Activated naive CD4-positive, alpha-beta T cell treated with anti-CD3 and anti-CD28 coated beads, Interleukin-2, amount 50 U/mL, for 72 hours (primary cell): ENCODE results near the gene AFF3. TPM values are rescaled to one million over a fixed set of nuclear protein-coding genes. Genes with fewer than 3 reads are reported as not detected.
A peak's percentile ranks its signal among the peaks of the same experiment; 100 is the strongest.
"Not testable (repeated sequence)": the region's sequence is repeated elsewhere in the genome, so short reads cannot be mapped to it uniquely, and the experiment has no call there.

Experiments used
- ATAC-seq, 2 donors: fragments of 150-1000 bp; cut with Tn5 transposase; 2 replicates each; pipeline ENCODE4 v1.10.0; 2021; ENCODE audit warnings: mild to moderate bottlenecking in 2 of 2, moderate library complexity in 2 of 2
- DNase-seq, 2 donors: peaks; one replicate each; pipeline ENCODE4 v3.0.0; 2021 to 2022; ENCODE audit warnings: low spot score in 2 of 2
- H3K27ac Mint-ChIP-seq, 2 donors: one replicate each; pipeline ENCODE4 v1.8.0; 2022; ENCODE audit warnings: mild to moderate bottlenecking in 2 of 2, mixed read lengths in 2 of 2
- H3K36me3 Mint-ChIP-seq, 2 donors: one replicate each; pipeline ENCODE4 v1.8.0; 2022; ENCODE audit warnings: mixed read lengths in 2 of 2
- H3K9me3 Mint-ChIP-seq, 2 donors: one replicate each; pipeline ENCODE4 v1.8.0; 2022; ENCODE audit warnings: mixed read lengths in 2 of 2
- total RNA-seq, 2 donors: library from RNA; stranded (reverse); gene quantifications; one replicate each; pipeline ENCODE4 v1.2.3, GENCODE V29; 2022

The AFF3 gene
- total RNA-seq, 2 donors from 2014 or later, result 1.5 to 5.2 TPM

- H3K36me3 Mint-ChIP-seq, H3K27ac Mint-ChIP-seq, H3K9me3 Mint-ChIP-seq: not testable (repeated sequence)
Observed at GRCh38 chr2:100102466-100103180, 39.8 kb downstream of the AFF3 start.

GRCh38 chr2:100098855-100099254, 43.5 kb downstream of the AFF3 start:
- not testable (repeated sequence) for ATAC-seq, H3K9me3 Mint-ChIP-seq, H3K27ac Mint-ChIP-seq

More at GRCh38 chr2:100102466-100103180, 39.8 kb downstream of the AFF3 start:
- not testable (repeated sequence) for ATAC-seq, DNase-seq

GRCh38 chr2:100097611-100098294, 44.6 kb downstream of the AFF3 start:
- not testable (repeated sequence) for H3K9me3 Mint-ChIP-seq, H3K27ac Mint-ChIP-seq, H3K36me3 Mint-ChIP-seq, DNase-seq, ATAC-seq

More at GRCh38 chr2:100098855-100099254, 43.5 kb downstream of the AFF3 start:
- DNase-seq, H3K36me3 Mint-ChIP-seq: not testable (repeated sequence)

GRCh38 chr2:100095845-100096244, 46.5 kb downstream of the AFF3 start:
- ATAC-seq, H3K27ac Mint-ChIP-seq, H3K36me3 Mint-ChIP-seq, H3K9me3 Mint-ChIP-seq, DNase-seq: not testable (repeated sequence)

GRCh38 chr2:100091807-100092206, 50.6 kb downstream of the AFF3 start:
- not testable (repeated sequence) for H3K27ac Mint-ChIP-seq, H3K36me3 Mint-ChIP-seq, H3K9me3 Mint-ChIP-seq, ATAC-seq, DNase-seq

- not testable (repeated sequence) for ATAC-seq, H3K27ac Mint-ChIP-seq, H3K9me3 Mint-ChIP-seq, DNase-seq, H3K36me3 Mint-ChIP-seq
Observed at GRCh38 chr2:100085744-100086143, 56.6 kb downstream of the AFF3 start.

GRCh38 chr2:100083421-100084216, 58.8 kb downstream of the AFF3 start:
- not testable (repeated sequence) for ATAC-seq, H3K9me3 Mint-ChIP-seq, H3K36me3 Mint-ChIP-seq, DNase-seq, H3K27ac Mint-ChIP-seq

GRCh38 chr2:100082302-100082978, 60.0 kb downstream of the AFF3 start:
- not testable (repeated sequence) for DNase-seq, ATAC-seq, H3K27ac Mint-ChIP-seq, H3K36me3 Mint-ChIP-seq, H3K9me3 Mint-ChIP-seq

- Mint-ChIP-seq H3K9me3 (no peaks in the 10 kb centered on the region), H3K36me3 (no peaks in the 10 kb centered on the region), H3K27ac (no peak overlapping the region)
- ATAC-seq (no peak), DNase-seq (no peak)
Observed at GRCh38 chr2:100077935-100078334, 64.5 kb downstream of the AFF3 start.

GRCh38 chr2:100077456-100077855, 64.9 kb downstream of the AFF3 start:
- Mint-ChIP-seq H3K9me3 (no peaks in the 10 kb centered on the region), H3K27ac (no peak overlapping the region), H3K36me3 (no peaks in the 10 kb centered on the region)
- ATAC-seq, result no peak
- no peak for DNase-seq

GRCh38 chr2:100075532-100075931, 66.9 kb downstream of the AFF3 start:
- ATAC-seq, result no peak
- no peak for DNase-seq
- H3K9me3 Mint-ChIP-seq, result no peaks in the 10 kb centered on the region

GRCh38 chr2:100073110-100073509, 69.3 kb downstream of the AFF3 start:
- ATAC-seq (no peak), DNase-seq (no peak)
- Mint-ChIP-seq H3K36me3 (no peaks in the 10 kb centered on the region), H3K9me3 (no peaks in the 10 kb centered on the region), H3K27ac (no peak overlapping the region)

More at GRCh38 chr2:100075532-100075931, 66.9 kb downstream of the AFF3 start:
- Mint-ChIP-seq H3K36me3 (no peaks in the 10 kb centered on the region), H3K27ac (no peak overlapping the region)

GRCh38 chr2:100072503-100072902, 69.9 kb downstream of the AFF3 start:
- DNase-seq (no peak), ATAC-seq (no peak)
- H3K27ac Mint-ChIP-seq, result no peak overlapping the region
- no peaks in the 10 kb centered on the region for H3K9me3 Mint-ChIP-seq
- H3K36me3 Mint-ChIP-seq, result no peaks in the 10 kb centered on the region

GRCh38 chr2:100071335-100072043, 70.9 kb downstream of the AFF3 start:
- ATAC-seq, result peak; percentile 49 to 55
- Mint-ChIP-seq H3K9me3 (no peaks in the 10 kb centered on the region), H3K27ac (no peak overlapping the region), H3K36me3 (no peaks in the 10 kb centered on the region)
- DNase-seq, result no peak

- ATAC-seq, result peak; percentile 58 to 76
Observed at GRCh38 chr2:100070078-100070477, 72.3 kb downstream of the AFF3 start.

GRCh38 chr2:100068395-100068794, 74.0 kb downstream of the AFF3 start:
- no peak for DNase-seq
- H3K36me3 Mint-ChIP-seq, result no peaks in the 10 kb centered on the region
- no peak overlapping the region for H3K27ac Mint-ChIP-seq
- H3K9me3 Mint-ChIP-seq, result peaks cover 0 to 2% of the 10 kb centered on the region in 2 donors
- no peak for ATAC-seq

More at GRCh38 chr2:100070078-100070477, 72.3 kb downstream of the AFF3 start:
- DNase-seq, result no peak
- Mint-ChIP-seq H3K27ac (no peak overlapping the region), H3K9me3 (no peaks in the 10 kb centered on the region), H3K36me3 (no peaks in the 10 kb centered on the region)
